ENCODE measurements around the gene CEP112.
"Not testable (repeated sequence)": the region's sequence is repeated elsewhere in the genome, so short reads cannot be mapped to it uniquely, and the experiment has no call there.

CEP112 gene

DNA sequence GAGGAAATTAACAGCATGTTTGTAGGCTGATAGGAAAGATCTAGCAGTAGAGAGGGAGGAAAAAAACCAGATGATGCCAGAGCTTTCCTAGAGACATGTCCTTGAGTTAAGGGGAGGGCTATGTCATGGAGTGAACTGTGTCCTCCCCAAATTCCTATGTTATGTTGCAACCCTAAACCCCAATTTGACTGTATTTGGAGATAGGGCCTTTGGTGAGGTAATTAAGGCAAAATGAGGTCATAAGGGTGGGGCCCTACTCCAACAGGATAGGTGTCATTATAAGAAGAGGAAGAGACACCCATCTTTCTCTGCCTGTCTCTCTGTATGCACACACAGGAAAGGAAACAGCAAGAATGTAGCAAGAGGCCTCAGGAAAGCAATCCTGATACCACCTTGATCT lies 435.2 kb downstream of the CEP112 start:
- no peak for DNase-seq

- DNase-seq = no peak
Observed at GRCh38 chr17:65755799-65756198, 436.1 kb downstream of the CEP112 start.

- no peak for DNase-seq
Observed at GRCh38 chr17:65754630-65755029, 437.3 kb downstream of the CEP112 start.

GRCh38 chr17:65754081-65754480 lies 437.9 kb downstream of the CEP112 start:
- no peak for DNase-seq

DNA sequence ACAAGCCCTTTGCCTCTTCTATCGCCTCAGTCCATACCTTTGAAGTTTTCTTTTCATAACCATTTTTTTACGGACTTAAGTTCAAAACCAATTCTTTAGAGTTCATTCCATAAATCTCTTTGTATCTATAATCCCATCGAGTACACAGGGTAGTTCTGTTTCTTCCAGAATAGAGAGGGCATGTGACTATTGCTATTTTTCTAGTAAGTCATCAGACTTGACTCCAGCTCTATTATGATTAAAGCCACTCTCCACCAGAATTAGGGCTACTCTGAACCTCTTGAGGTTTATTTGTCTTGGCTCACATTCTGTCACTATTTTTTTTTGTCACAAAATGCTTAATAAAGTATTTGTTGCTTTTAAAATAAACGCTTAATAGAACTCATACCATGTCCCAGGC lies 438.6 kb downstream of the CEP112 start:
- DNase-seq = no peak

DNA sequence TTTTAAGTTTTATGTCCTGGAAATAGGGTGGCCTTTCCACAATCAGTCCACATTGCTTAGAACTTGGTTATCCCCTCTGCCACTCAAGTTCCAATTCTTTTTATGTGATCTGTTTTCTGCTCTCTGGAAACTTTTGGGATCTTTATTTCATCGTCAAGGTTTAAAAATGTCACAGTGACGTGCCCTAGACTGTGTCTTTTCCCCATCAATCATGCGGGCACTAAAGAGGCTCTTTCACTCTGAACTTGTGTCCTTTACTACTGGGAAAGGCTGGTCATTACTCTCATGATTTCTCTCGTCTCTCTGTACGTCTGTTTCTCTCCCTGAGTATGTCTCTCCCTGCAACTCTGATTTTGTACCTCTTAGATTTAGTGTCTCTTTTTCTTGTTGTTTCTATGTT lies 440.7 kb downstream of the CEP112 start:
- DNase-seq = no peak

GRCh38 chr17:65750631-65751115 lies 441.3 kb downstream of the CEP112 start:
- DNase-seq = peak; percentile 38

GRCh38 chr17:65750166-65750565 lies 441.8 kb downstream of the CEP112 start:
- no peak for DNase-seq

GRCh38 chr17:65749479-65749878 lies 442.5 kb downstream of the CEP112 start:
- DNase-seq = no peak

DNA sequence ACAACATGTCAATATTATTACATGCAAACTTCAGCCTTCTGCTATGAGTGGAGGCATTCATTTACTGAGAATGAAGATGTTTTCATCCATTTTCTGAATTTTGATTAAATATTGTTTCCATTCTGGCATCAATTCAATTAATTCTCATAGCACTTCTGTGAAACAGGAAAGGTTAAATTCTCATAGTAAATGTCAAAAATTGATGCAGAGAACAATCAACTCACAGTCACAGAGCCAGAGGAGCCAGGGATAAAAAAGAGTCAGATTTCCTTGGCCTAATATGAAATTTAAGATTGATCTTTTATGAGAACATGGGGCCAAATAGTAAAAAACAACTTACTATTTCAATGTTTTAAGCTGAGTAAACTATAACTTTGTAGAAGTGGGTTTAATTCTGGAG lies 446.7 kb downstream of the CEP112 start:
- DNase-seq = no peak

DNA sequence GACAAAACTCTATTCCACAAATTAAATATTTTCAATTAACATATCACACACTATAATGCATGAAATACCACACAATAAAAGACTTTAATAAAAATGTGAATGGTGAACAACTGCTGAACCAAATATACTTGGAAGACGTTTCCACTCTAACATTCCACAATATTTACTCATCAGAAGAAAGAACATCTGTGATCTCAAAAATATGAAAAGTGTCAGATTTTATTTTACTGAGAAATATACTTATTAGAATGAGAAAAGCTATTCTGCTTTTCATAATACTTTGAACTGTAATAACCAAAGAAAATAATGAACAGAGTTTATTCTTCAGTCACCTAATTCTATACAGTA lies 448.7 kb downstream of the CEP112 start:
- no peak for DNase-seq

- peak; percentile 42 for DNase-seq
Observed at GRCh38 chr17:65742403-65743307, 449.3 kb downstream of the CEP112 start.

DNA sequence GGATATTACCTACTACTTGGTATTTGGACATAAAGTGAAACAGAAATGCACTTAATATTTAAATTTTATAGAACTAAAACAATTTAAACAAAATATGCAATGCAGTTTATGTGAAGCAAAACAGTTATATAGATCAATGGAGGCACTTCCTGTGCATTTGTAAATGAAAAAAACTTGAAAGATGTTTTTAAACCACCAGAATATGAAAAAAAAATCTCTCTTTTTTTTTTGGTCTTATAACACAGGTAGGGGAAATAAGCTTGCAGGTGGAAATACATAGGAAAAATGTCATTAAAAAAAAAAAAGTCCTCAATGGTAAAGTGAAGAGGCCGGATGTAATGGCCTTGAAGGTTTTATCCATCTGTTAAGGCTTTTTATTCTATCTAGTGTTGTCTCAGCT lies 450.2 kb downstream of the CEP112 start:
- no peak for DNase-seq

GRCh38 chr17:65739034-65739433 lies 452.9 kb downstream of the CEP112 start:
- DNase-seq = no peak

DNA sequence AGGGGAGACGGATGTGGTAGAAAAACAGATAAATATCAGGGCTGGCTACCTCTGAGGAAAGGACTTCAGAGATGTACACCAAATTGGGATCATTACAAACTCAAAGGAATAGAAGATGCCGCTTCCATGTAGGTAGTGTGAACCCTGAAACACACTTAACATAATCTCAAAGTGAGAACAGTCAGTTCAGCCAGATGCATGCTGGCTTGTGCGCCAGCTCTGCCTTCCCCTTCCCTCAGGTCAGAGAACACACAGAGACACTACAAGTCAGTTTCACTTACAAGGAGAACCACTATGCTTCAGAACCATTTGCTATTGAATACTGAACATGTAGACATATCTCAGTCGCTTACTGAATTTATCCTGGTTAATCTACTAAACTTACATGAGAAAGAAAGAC lies 454.5 kb downstream of the CEP112 start:
- DNase-seq = no peak

DNA sequence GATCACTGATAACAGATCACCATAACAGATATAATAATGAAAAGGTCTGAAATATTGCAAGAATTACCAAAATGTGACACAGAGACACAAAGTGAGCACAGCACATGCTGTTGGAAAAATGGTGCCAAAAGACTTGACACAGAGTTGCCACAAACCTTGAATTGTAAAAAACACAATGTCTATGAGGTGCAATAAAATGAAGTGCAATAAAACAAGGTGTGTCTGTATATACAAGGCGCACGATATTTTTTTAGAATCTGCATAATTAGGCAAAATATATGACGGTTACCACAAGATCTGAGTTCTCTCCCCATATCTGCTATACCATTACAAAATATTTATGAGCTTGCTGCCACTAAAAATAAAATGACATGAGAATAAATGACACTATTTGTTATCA lies 458.6 kb downstream of the CEP112 start:
- DNase-seq = no peak

- not testable (repeated sequence) for DNase-seq
Observed at GRCh38 chr17:65732667-65733066, 459.3 kb downstream of the CEP112 start.

GRCh38 chr17:65730711-65731169 lies 461.2 kb downstream of the CEP112 start:
- DNase-seq = no peak

DNA sequence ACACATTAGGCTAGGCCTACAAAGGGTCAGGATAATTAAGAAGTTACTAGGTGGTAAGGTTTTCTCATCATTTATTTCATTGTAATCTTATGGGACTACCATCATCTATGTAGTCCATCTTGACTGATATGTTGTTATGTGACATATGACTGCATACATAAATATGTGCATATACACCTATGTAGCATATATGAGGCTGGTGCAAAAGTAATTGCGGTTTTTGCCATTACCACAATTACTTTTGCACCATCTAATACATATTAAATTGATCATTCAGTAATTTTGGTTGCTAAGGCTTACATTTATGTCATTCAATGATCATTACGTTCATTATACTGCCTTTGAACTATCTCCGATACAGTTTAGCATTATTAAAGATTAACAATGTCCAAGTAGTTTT lies 462.7 kb downstream of the CEP112 start:
- no peak for DNase-seq

DNA sequence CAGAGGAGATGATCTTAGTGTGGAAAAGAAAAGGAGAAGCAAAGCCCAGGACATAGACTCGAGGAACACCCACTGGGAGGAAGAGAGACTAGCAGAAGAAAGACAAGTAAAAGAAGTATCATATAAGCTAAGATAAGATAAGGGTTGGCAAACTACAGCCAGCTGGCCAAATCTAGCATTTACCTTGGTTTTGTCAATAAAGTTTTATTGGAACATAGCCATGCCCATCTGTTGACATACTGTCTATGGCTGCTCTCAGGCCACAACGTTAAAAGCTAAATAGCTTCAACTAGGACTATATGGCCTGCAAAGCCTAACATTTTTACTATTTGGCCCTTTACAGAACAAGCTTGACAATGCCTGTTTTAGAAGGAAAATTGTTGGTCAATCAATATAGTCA lies 464.1 kb downstream of the CEP112 start:
- DNase-seq = no peak

DNA sequence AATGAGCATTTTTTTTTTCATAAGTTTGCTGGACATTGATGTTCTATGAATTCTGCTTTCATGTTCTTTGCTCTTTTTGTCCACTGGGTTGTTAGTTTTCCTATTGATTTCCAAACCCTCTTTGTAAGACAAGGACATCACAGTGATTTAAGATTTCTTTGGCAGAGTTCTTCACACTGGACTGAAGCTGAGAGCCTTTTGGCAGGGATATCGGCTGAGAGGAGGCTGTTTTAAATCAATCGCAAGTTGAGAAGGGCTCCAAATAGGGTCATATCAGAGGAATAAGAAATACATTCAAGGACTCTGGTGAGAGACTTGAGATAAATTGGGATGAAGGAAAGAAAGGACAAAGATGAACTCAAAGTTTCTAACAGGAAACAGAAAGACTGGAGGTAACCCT lies 464.7 kb downstream of the CEP112 start:
- no peak for DNase-seq

GRCh38 chr17:65723431-65724151 lies 468.3 kb downstream of the CEP112 start:
- no peak for DNase-seq

GRCh38 chr17:65718601-65719000 lies 473.3 kb downstream of the CEP112 start:
- no peak for DNase-seq
